GM23338 (cell line): ENCODE results near the gene DNLZ. TPM values are rescaled to one million over a fixed set of nuclear protein-coding genes. Genes with fewer than 3 reads are reported as not detected.

Source experiments
- ATAC-seq: fragments of 200-7000 bp; cut with Tn5 transposase; 3 replicates; pipeline ENCODE4 v1.9.1; 2020
- DNase-seq: peaks from one replicate; pipeline ENCODE4 v3.0.0-alpha.2; 2015; ENCODE audit warnings: low spot score
- H2AFZ ChIP-seq: fragments of 200-600 bp; sonication (generic); 2 replicates; pipeline ENCODE4 v1.8.0; 2016; ENCODE audit warnings: antibody characterized with exemption, mild to moderate bottlenecking, moderate library complexity
- H3F3A ChIP-seq: fragments of 200-600 bp; sonication (generic); replicated peaks from 2 replicates; pipeline ENCODE4 v1.8.0; 2017; ENCODE audit warnings: antibody characterized with exemption, mixed run types, low read depth
- H3K27ac ChIP-seq: fragments of 200-600 bp; sonication (generic); 2 replicates; pipeline ENCODE4 v1.6.1; 2016; ENCODE audit warnings: low read depth
- H3K27me3 ChIP-seq: fragments of 200-600 bp; sonication (generic); 2 replicates; pipeline ENCODE4 v1.8.0; 2016; ENCODE audit warnings: mild to moderate bottlenecking, mixed run types, moderate library complexity; ENCODE audit not compliant: insufficient read depth
- H3K36me3 ChIP-seq: fragments of 200-600 bp; sonication (generic); 2 replicates; pipeline ENCODE4 v1.8.0; 2016; ENCODE audit warnings: mild to moderate bottlenecking; ENCODE audit not compliant: insufficient read depth
- H3K4me1 ChIP-seq: fragments of 200-600 bp; sonication (generic); 2 replicates; pipeline ENCODE4 v1.8.0; 2016; ENCODE audit warnings: mild to moderate bottlenecking, moderate library complexity; ENCODE audit not compliant: insufficient read depth
- H3K4me2 ChIP-seq: fragments of 200-600 bp; sonication (generic); 2 replicates; pipeline ENCODE4 v1.7.1; 2017; ENCODE audit warnings: mixed run types
- H3K4me3 ChIP-seq: fragments of 200-600 bp; sonication (generic); 2 replicates; pipeline ENCODE4 v1.6.1; 2016; ENCODE audit warnings: mixed run types
- H3K79me2 ChIP-seq: fragments of 200-600 bp; sonication (generic); replicated peaks from 2 replicates; pipeline ENCODE4 v1.8.0; 2017; ENCODE audit warnings: mild to moderate bottlenecking; ENCODE audit not compliant: insufficient read depth
- H3K9me2 ChIP-seq: fragments of 200-600 bp; sonication (generic); 2 replicates; pipeline ENCODE4 v1.8.0; 2017; ENCODE audit not compliant: insufficient read depth
- H4K20me1 ChIP-seq: fragments of 200-600 bp; sonication (generic); replicated peaks from 2 replicates; pipeline ENCODE4 v1.8.0; 2017; ENCODE audit warnings: mild to moderate bottlenecking; ENCODE audit not compliant: insufficient read depth
- H3K27ac Mint-ChIP-seq: 2 replicates; pipeline ENCODE4 v1.8.0; 2020; ENCODE audit warnings: inconsistent platforms, mild to moderate bottlenecking, moderate library complexity, mixed read lengths
- H3K27me3 Mint-ChIP-seq: 3 replicates; pipeline ENCODE4 v1.8.0; 2022; ENCODE audit warnings: low read depth, mild to moderate bottlenecking, moderate library complexity, mixed read lengths, inconsistent platforms; ENCODE audit not compliant: insufficient read depth, poor library complexity
- H3K36me3 Mint-ChIP-seq: 3 replicates; pipeline ENCODE4 v1.8.0; 2021; ENCODE audit warnings: low read depth, mild to moderate bottlenecking, inconsistent platforms, moderate library complexity, mixed read lengths
- H3K4me1 Mint-ChIP-seq: 3 replicates; pipeline ENCODE4 v1.8.0; 2020; ENCODE audit warnings: mild to moderate bottlenecking, inconsistent platforms, mixed read lengths
- H3K4me3 Mint-ChIP-seq: 3 replicates; pipeline ENCODE4 v1.8.0; 2021; ENCODE audit warnings: moderate library complexity, mild to moderate bottlenecking, inconsistent platforms, mixed read lengths
- H3K9me3 Mint-ChIP-seq: 3 replicates; pipeline ENCODE4 v1.8.0; 2020; ENCODE audit warnings: moderate library complexity, mild to moderate bottlenecking, inconsistent platforms, mixed read lengths
- CREB1 ChIP-seq: fragments of 250-450 bp; sonication (Bioruptor Pico); IDR thresholded peaks from 2 replicates; pipeline ENCODE4 v1.5.0; 2020; ENCODE audit warnings: low read depth, mild to moderate bottlenecking, moderate library complexity
- EZH2phosphoT487 ChIP-seq: fragments of 200-600 bp; sonication (generic); IDR thresholded peaks from one replicate; pipeline ENCODE4 v1.8.1; 2018; ENCODE audit warnings: antibody characterized with exemption; ENCODE audit not compliant: unreplicated experiment
- JUNB ChIP-seq: IDR thresholded peaks from one replicate; pipeline ENCODE4 v1.6.1; 2016; ENCODE audit warnings: antibody characterized with exemption; ENCODE audit not compliant: unreplicated experiment
- REST ChIP-seq: IDR thresholded peaks from one replicate; pipeline ENCODE4 v1.6.1; 2018; ENCODE audit warnings: antibody characterized with exemption; ENCODE audit not compliant: unreplicated experiment
- STAT1 ChIP-seq: IDR thresholded peaks from one replicate; pipeline ENCODE4 v1.6.1; 2016; ENCODE audit warnings: antibody characterized with exemption; ENCODE audit not compliant: unreplicated experiment
- polyA plus RNA-seq: library from polyadenylated mRNA; unstranded; fragments of >200 nt; fragmentation: Nextera tagmentation; extraction: Ambion mirVana; gene quantifications from 2 replicates; pipeline ENCODE4 v1.2.1, GENCODE V29; 2016
- total RNA-seq: library from RNA; depleted of rRNA; stranded (reverse); fragments of >200 nt; shearing (Covaris generic); gene quantifications from 2 replicates; pipeline ENCODE4 v1.2.3, GENCODE V29; 2014
- TF ChIP-seq, protein P1 (sequence below), 2 experiments: fragments of 200-600 bp in 1 of 2; sonication (generic) in 1 of 2; conservative IDR thresholded peaks; 2 replicates each; pipeline versions ENCODE4 v1.5.1 to v1.6.1; 2016 to 2017; ENCODE audit warnings: antibody characterized with exemption in 2 of 2, low read depth in 2 of 2, mild to moderate bottlenecking in 2 of 2, moderate library complexity in 1 of 2
- TF ChIP-seq, protein P2 (sequence below): fragments of 250-450 bp; sonication (Bioruptor Pico); IDR thresholded peaks from 2 replicates; pipeline ENCODE4 v1.5.0; 2020; ENCODE audit warnings: mild to moderate bottlenecking, moderate library complexity

The DNLZ gene
- total and polyA plus RNA-seq, 2 experiments from 2014 or later, result 33.4 to 53.9 TPM

GRCh38 chr9:136355616-136356557 lies 7.7 kb downstream of the DNLZ start:
- Histone ChIP-seq H4K20me1 (no peaks in the 10 kb centered on the region), H3K9me2 (no peaks in the 10 kb centered on the region), H3K36me3 (no peaks in the 10 kb centered on the region), H3F3A (no peaks in the 10 kb centered on the region), H3K4me3 (no peak overlapping the region), H2AFZ (no peak overlapping the region), H3K27ac (no peak overlapping the region), H3K79me2 (no peaks in the 10 kb centered on the region), H3K4me2 (no peak overlapping the region), H3K27me3 (no peaks in the 10 kb centered on the region), H3K4me1 (no peaks in the 10 kb centered on the region)
- no peaks in the 10 kb centered on the region for H3K4me1 Mint-ChIP-seq
- H3K36me3 Mint-ChIP-seq, result no peaks in the 10 kb centered on the region
- H3K9me3 Mint-ChIP-seq, result no peaks in the 10 kb centered on the region
- no peak for DNase-seq
- peaks cover 9% of the 10 kb centered on the region for H3K27me3 Mint-ChIP-seq
- no peak overlapping the region for H3K4me3 Mint-ChIP-seq
- no peak overlapping the region for H3K27ac Mint-ChIP-seq
- no peak for ATAC-seq
- TF ChIP-seq REST (no peak), CREB1 (CRISPR knock-in tag) (no peak), JUNB (no peak)

- no peak overlapping the region for H3K27ac Mint-ChIP-seq
- Histone ChIP-seq H4K20me1 (no peaks in the 10 kb centered on the region), H3K36me3 (no peaks in the 10 kb centered on the region), H2AFZ (no peak overlapping the region), H3K4me1 (no peaks in the 10 kb centered on the region), H3F3A (no peaks in the 10 kb centered on the region), H3K4me2 (no peak overlapping the region), H3K27ac (no peak overlapping the region), H3K4me3 (no peak overlapping the region), H3K9me2 (no peaks in the 10 kb centered on the region), H3K79me2 (no peaks in the 10 kb centered on the region), H3K27me3 (no peaks in the 10 kb centered on the region)
- no peak for ATAC-seq
- peaks cover 7% of the 10 kb centered on the region for H3K27me3 Mint-ChIP-seq
- no peak overlapping the region for H3K4me3 Mint-ChIP-seq
- H3K9me3 Mint-ChIP-seq, result no peaks in the 10 kb centered on the region
- no peaks in the 10 kb centered on the region for H3K36me3 Mint-ChIP-seq
- H3K4me1 Mint-ChIP-seq, result no peaks in the 10 kb centered on the region
- no peak for DNase-seq
- TF ChIP-seq, protein P1, sequence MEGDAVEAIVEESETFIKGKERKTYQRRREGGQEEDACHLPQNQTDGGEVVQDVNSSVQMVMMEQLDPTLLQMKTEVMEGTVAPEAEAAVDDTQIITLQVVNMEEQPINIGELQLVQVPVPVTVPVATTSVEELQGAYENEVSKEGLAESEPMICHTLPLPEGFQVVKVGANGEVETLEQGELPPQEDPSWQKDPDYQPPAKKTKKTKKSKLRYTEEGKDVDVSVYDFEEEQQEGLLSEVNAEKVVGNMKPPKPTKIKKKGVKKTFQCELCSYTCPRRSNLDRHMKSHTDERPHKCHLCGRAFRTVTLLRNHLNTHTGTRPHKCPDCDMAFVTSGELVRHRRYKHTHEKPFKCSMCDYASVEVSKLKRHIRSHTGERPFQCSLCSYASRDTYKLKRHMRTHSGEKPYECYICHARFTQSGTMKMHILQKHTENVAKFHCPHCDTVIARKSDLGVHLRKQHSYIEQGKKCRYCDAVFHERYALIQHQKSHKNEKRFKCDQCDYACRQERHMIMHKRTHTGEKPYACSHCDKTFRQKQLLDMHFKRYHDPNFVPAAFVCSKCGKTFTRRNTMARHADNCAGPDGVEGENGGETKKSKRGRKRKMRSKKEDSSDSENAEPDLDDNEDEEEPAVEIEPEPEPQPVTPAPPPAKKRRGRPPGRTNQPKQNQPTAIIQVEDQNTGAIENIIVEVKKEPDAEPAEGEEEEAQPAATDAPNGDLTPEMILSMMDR (conservative IDR thresholded peaks at IDR 0.05; ENCODE audit: low read depth in 2 of 2), result no peak
- TF ChIP-seq, protein P2, sequence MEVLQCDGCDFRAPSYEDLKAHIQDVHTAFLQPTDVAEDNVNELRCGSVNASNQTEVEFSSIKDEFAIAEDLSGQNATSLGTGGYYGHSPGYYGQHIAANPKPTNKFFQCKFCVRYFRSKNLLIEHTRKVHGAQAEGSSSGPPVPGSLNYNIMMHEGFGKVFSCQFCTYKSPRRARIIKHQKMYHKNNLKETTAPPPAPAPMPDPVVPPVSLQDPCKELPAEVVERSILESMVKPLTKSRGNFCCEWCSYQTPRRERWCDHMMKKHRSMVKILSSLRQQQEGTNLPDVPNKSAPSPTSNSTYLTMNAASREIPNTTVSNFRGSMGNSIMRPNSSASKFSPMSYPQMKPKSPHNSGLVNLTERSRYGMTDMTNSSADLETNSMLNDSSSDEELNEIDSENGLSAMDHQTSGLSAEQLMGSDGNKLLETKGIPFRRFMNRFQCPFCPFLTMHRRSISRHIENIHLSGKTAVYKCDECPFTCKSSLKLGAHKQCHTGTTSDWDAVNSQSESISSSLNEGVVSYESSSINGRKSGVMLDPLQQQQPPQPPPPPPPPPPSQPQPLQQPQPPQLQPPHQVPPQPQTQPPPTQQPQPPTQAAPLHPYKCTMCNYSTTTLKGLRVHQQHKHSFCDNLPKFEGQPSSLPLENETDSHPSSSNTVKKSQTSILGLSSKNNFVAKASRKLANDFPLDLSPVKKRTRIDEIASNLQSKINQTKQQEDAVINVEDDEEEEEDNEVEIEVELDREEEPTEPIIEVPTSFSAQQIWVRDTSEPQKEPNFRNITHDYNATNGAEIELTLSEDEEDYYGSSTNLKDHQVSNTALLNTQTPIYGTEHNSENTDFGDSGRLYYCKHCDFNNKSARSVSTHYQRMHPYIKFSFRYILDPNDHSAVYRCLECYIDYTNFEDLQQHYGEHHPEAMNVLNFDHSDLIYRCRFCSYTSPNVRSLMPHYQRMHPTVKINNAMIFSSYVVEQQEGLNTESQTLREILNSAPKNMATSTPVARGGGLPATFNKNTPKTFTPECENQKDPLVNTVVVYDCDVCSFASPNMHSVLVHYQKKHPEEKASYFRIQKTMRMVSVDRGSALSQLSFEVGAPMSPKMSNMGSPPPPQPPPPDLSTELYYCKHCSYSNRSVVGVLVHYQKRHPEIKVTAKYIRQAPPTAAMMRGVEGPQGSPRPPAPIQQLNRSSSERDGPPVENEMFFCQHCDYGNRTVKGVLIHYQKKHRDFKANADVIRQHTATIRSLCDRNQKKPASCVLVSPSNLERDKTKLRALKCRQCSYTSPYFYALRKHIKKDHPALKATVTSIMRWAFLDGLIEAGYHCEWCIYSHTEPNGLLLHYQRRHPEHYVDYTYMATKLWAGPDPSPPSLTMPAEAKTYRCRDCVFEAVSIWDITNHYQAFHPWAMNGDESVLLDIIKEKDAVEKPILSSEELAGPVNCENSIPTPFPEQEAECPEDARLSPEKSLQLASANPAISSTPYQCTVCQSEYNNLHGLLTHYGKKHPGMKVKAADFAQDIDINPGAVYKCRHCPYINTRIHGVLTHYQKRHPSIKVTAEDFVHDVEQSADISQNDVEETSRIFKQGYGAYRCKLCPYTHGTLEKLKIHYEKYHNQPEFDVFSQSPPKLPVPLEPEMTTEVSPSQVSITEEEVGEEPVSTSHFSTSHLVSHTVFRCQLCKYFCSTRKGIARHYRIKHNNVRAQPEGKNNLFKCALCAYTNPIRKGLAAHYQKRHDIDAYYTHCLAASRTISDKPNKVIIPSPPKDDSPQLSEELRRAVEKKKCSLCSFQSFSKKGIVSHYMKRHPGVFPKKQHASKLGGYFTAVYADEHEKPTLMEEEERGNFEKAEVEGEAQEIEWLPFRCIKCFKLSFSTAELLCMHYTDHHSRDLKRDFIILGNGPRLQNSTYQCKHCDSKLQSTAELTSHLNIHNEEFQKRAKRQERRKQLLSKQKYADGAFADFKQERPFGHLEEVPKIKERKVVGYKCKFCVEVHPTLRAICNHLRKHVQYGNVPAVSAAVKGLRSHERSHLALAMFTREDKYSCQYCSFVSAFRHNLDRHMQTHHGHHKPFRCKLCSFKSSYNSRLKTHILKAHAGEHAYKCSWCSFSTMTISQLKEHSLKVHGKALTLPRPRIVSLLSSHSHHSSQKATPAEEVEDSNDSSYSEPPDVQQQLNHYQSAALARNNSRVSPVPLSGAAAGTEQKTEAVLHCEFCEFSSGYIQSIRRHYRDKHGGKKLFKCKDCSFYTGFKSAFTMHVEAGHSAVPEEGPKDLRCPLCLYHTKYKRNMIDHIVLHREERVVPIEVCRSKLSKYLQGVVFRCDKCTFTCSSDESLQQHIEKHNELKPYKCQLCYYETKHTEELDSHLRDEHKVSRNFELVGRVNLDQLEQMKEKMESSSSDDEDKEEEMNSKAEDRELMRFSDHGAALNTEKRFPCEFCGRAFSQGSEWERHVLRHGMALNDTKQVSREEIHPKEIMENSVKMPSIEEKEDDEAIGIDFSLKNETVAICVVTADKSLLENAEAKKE (CRISPR knock-in tag), result no peak
- TF ChIP-seq EZH2phosphoT487, result no peak
- no peak for TF ChIP-seq STAT1
Observed at GRCh38 chr9:136354592-136355085, 8.9 kb downstream of the DNLZ start.
